HG02870 (cell line): ENCODE data around the gene SYCE1L.
"Not testable (repeated sequence)": the region's sequence is repeated elsewhere in the genome, so short reads cannot be mapped to it uniquely, and the experiment has no call there.

Experiments
- ATAC-seq: cut with Tn5 transposase; IDR thresholded peaks from one replicate; pipeline ENCODE4 v1.9.1; 2021; ENCODE audit warnings: mild to moderate bottlenecking, moderate library complexity; ENCODE audit not compliant: unreplicated experiment

The SYCE1L gene

GRCh38 chr16:77199211-77199610, at the start of gene SYCE1L:
Gene SYCE1L (plus strand): TSS chr16:77199408. CDS start chr16:77199452, 44 bp downstream.
- no peak for ATAC-seq

GRCh38 chr16:77157346-77158058, 41.7 kb upstream of the SYCE1L start:
- ATAC-seq: no peak

GRCh38 chr16:77158293-77158692, 40.9 kb upstream of the SYCE1L start:
- no peak for ATAC-seq

- no peak for ATAC-seq
These were observed 34.2 kb upstream of the SYCE1L start for GRCh38 chr16:77165006-77165405.

- not testable (repeated sequence) for ATAC-seq
These were observed 33.5 kb upstream of the SYCE1L start for GRCh38 chr16:77165536-77166236.

- no peak for ATAC-seq
These were observed 32.5 kb upstream of the SYCE1L start for GRCh38 chr16:77166726-77167125.

- no peak for ATAC-seq
These were observed 30.3 kb upstream of the SYCE1L start for GRCh38 chr16:77168901-77169300.

- no peak for ATAC-seq
These were observed 29.5 kb upstream of the SYCE1L start for GRCh38 chr16:77169650-77170236.

GRCh38 chr16:77170805-77171204, 28.4 kb upstream of the SYCE1L start:
- ATAC-seq: no peak

- peak; percentile 68 for ATAC-seq
These were observed 27.2 kb upstream of the SYCE1L start for GRCh38 chr16:77171745-77172635.

GRCh38 chr16:77172951-77173350, 26.3 kb upstream of the SYCE1L start:
- no peak for ATAC-seq

GRCh38 chr16:77183137-77183536, 16.1 kb upstream of the SYCE1L start:
- ATAC-seq: no peak

GRCh38 chr16:77186298-77186697, 12.9 kb upstream of the SYCE1L start:
- ATAC-seq: not testable (repeated sequence)

GRCh38 chr16:77190190-77190477, 9.1 kb upstream of the SYCE1L start:
- no peak for ATAC-seq

- ATAC-seq: peak; percentile 96
These were observed 8.5 kb upstream of the SYCE1L start, which contains the start of gene MON1B for GRCh38 chr16:77190478-77191258. Gene MON1B (plus strand): TSS chr16:77191190. CDS start chr16:77191486, 296 bp downstream.

GRCh38 chr16:77191259-77191969, 7.8 kb upstream of the SYCE1L start:
- no peak for ATAC-seq

GRCh38 chr16:77193377-77193776, 5.8 kb upstream of the SYCE1L start:
- ATAC-seq: no peak

- no peak for ATAC-seq
These were observed 4.6 kb upstream of the SYCE1L start for GRCh38 chr16:77194295-77195231.

- no peak for ATAC-seq
These were observed 3.8 kb upstream of the SYCE1L start for GRCh38 chr16:77195411-77195810.
